SK-N-SH (cell line): ENCODE data around the gene TLN1. TPM values are rescaled to one million over a fixed set of nuclear protein-coding genes. Genes with fewer than 3 reads are reported as not detected.

Experiments used
- CTCF ChIA-PET: fragments of 300-600, 350-600 bp; formaldehyde crosslinking; extraction: SDS; loops from one replicate; lab custom pipeline; 2021; lab: Yijun Ruan, JAX
- POLR2A ChIA-PET: fragments of 350-600 bp; sonication (Branson Sonifier 250); formaldehyde crosslinking; extraction: SDS; loops from one replicate; lab custom pipeline; 2020; ENCODE audit warnings: antibody characterized with exemption, inconsistent platforms; lab: Yijun Ruan, JAX
- DNase-seq: peaks from one replicate; pipeline ENCODE4 v3.0.0; 2012
- H2AFZ ChIP-seq: fragments of 200-600 bp; sonication (generic); 2 replicates; pipeline ENCODE4 v1.8.1; 2016; ENCODE audit warnings: antibody characterized with exemption, mild to moderate bottlenecking, low read depth
- H3F3A ChIP-seq: fragments of 200-600 bp; sonication (generic); replicated peaks from 2 replicates; pipeline ENCODE3; 2016; ENCODE audit warnings: antibody characterized with exemption, mild to moderate bottlenecking; ENCODE audit not compliant: insufficient read depth
- H3K27ac ChIP-seq, 2 experiments: fragments of 200-500 bp in 1 of 2; fragments of 200-600 bp in 1 of 2; sonication (Bioruptor generic) in 1 of 2; sonication (generic), shearing (Covaris generic) in 1 of 2; 2 replicates each; pipeline versions ENCODE4 v1.5.1 to v1.6.1; 2014 to 2016; ENCODE audit warnings: low read depth in 2 of 2, inconsistent platforms in 1 of 2, low read length in 1 of 2, mild to moderate bottlenecking in 1 of 2, mixed read lengths in 1 of 2
- H3K27me3 ChIP-seq: fragments of 200-600 bp; sonication (generic), shearing (Covaris generic); 2 replicates; pipeline ENCODE4 v1.6.1; 2016; ENCODE audit warnings: mixed run types; ENCODE audit not compliant: insufficient read depth
- H3K36me3 ChIP-seq, 2 experiments: fragments of 200-500 bp in 1 of 2; fragments of 200-600 bp in 1 of 2; sonication (Bioruptor generic) in 1 of 2; sonication (generic) in 1 of 2; replicated peaks in 1 of 2; 2 replicates each; pipeline versions ENCODE3 to v1.5.1; 2014 to 2016; ENCODE audit warnings: low read length in 1 of 2, mild to moderate bottlenecking in 1 of 2; ENCODE audit not compliant: insufficient read depth in 2 of 2, control insufficient read depth in 1 of 2
- H3K4me1 ChIP-seq, 2 experiments: fragments of 200-500 bp in 1 of 2; fragments of 200-600 bp in 1 of 2; sonication (Bioruptor generic) in 1 of 2; sonication (generic), shearing (Covaris generic) in 1 of 2; 2 replicates each; pipeline versions ENCODE4 v1.5.1 to v1.6.1; 2014 to 2016; ENCODE audit warnings: low read depth in 1 of 2, low read length in 1 of 2, mixed run types in 1 of 2; ENCODE audit not compliant: insufficient read depth in 2 of 2, control insufficient read depth in 1 of 2
- H3K4me2 ChIP-seq: fragments of 200-600 bp; sonication (generic), shearing (Covaris generic); 2 replicates; pipeline ENCODE4 v1.6.1; 2017; ENCODE audit warnings: mixed run types
- H3K4me3 ChIP-seq, 2 experiments: fragments of 200-500 bp in 1 of 2; fragments of 200-600 bp in 1 of 2; sonication (Bioruptor generic) in 1 of 2; sonication (generic), shearing (Covaris generic) in 1 of 2; 2 replicates each; pipeline versions ENCODE4 v1.5.1 to v1.8.1; 2014 to 2016; ENCODE audit warnings: low read depth in 2 of 2, inconsistent platforms in 1 of 2, low read length in 1 of 2, mild to moderate bottlenecking in 1 of 2, mixed read lengths in 1 of 2, moderate library complexity in 1 of 2
- H3K79me2 ChIP-seq: fragments of 200-600 bp; sonication (generic); 2 replicates; pipeline ENCODE4 v1.8.1; 2017; ENCODE audit warnings: mild to moderate bottlenecking; ENCODE audit not compliant: insufficient read depth
- H3K9ac ChIP-seq: fragments of 200-600 bp; sonication (generic); 2 replicates; pipeline ENCODE4 v1.6.1; 2017; ENCODE audit warnings: mixed run types
- H3K9me2 ChIP-seq: fragments of 200-600 bp; sonication (generic); 2 replicates; pipeline ENCODE4 v1.6.1; 2017; ENCODE audit warnings: mixed run types
- H3K9me3 ChIP-seq: fragments of 200-600 bp; sonication (generic); 2 replicates; pipeline ENCODE4 v1.6.1; 2017; ENCODE audit warnings: mixed run types, mild to moderate bottlenecking, moderate library complexity
- H4K20me1 ChIP-seq: fragments of 200-600 bp; sonication (generic); 2 replicates; pipeline ENCODE4 v1.6.1; 2017; ENCODE audit warnings: mild to moderate bottlenecking, mixed run types; ENCODE audit not compliant: insufficient read depth
- EP300 ChIP-seq, 2 experiments: IDR thresholded peaks; 2 replicates each; pipeline versions ENCODE4 v1.4.0 to v1.6.1; 2012; ENCODE audit warnings: borderline replicate concordance in 1 of 2, low read depth in 1 of 2, low read length in 1 of 2
- EZH2phosphoT487 ChIP-seq: fragments of 200-600 bp; sonication (generic); IDR thresholded peaks from 2 replicates; pipeline ENCODE4 v1.6.1; 2017; ENCODE audit warnings: low read depth, mixed run types, mild to moderate bottlenecking, antibody characterized with exemption, moderate library complexity, borderline replicate concordance
- FOXJ3 ChIP-seq: sonication (generic); formaldehyde crosslinking; IDR thresholded peaks from 2 replicates; pipeline ENCODE4 v1.5.1; 2020; ENCODE audit warnings: mild to moderate bottlenecking, missing genetic modification reagents
- FOXM1 ChIP-seq: IDR thresholded peaks from 2 replicates; pipeline ENCODE4 v1.4.0; 2012; ENCODE audit warnings: low read depth, mild to moderate bottlenecking
- GATA2 ChIP-seq: sonication (generic); formaldehyde crosslinking; IDR thresholded peaks from 2 replicates; pipeline ENCODE4 v1.5.0; 2020; ENCODE audit warnings: mild to moderate bottlenecking, missing genetic modification reagents
- MAX ChIP-seq: IDR thresholded peaks from 2 replicates; pipeline ENCODE4 v1.4.0; 2012; ENCODE audit warnings: low read depth
- MEF2A ChIP-seq: IDR thresholded peaks from 2 replicates; pipeline ENCODE4 v1.4.0; 2012; ENCODE audit warnings: low read depth, borderline replicate concordance
- MXI1 ChIP-seq: IDR thresholded peaks from 2 replicates; pipeline ENCODE4 v1.6.1; 2012; ENCODE audit warnings: mild to moderate bottlenecking, low read depth, low read length, improper control_type of control experiment
- NFIC ChIP-seq: IDR thresholded peaks from 2 replicates; pipeline ENCODE4 v1.4.0; 2012; ENCODE audit warnings: borderline replicate concordance
- PBX3 ChIP-seq: IDR thresholded peaks from 2 replicates; pipeline ENCODE4; 2012
- RCOR1 ChIP-seq: fragments of 150-350 bp; IDR thresholded peaks from 2 replicates; pipeline ENCODE4 v1.6.1; 2017; ENCODE audit warnings: antibody characterized with exemption, low read length
- RFX5 ChIP-seq: IDR thresholded peaks from 2 replicates; pipeline ENCODE4 v1.6.1; 2012; ENCODE audit warnings: mild to moderate bottlenecking, improper control_type of control experiment, low read length
- RXRA ChIP-seq: IDR thresholded peaks from 2 replicates; pipeline ENCODE4 v1.4.0; 2012; ENCODE audit warnings: low read depth, mild to moderate bottlenecking, borderline replicate concordance
- SIN3A ChIP-seq: IDR thresholded peaks from 2 replicates; pipeline ENCODE4 v1.6.1; 2012; ENCODE audit warnings: low read depth, mild to moderate bottlenecking, low read length, moderate library complexity, borderline replicate concordance
- TCF12 ChIP-seq: IDR thresholded peaks from 2 replicates; pipeline ENCODE4 v1.4.0; 2012
- WGBS: methylation state at CpG from one replicate; pipeline ENCODE4 v1.1.6; 2017; ENCODE audit warnings: low lambda C conversion rate; 5-methylcytosine and 5-hydroxymethylcytosine counted together
- polyA plus RNA-seq, 3 experiments: library from polyadenylated mRNA; depleted of rRNA; stranded (reverse); fragments of >200 nt; gene quantifications; 2 replicates each; pipeline ENCODE4 v1.2.3, GENCODE V29; 2012
- small RNA-seq, 7 experiments: library from RNA; depleted of rRNA; stranded (forward); fragments of <200 nt; gene quantifications; one replicate each; pipeline ENCODE3, GENCODE V24; 2012
- TF ChIP-seq, protein P1 (sequence below): IDR thresholded peaks from 2 replicates; pipeline ENCODE4 v1.4.0; 2012; ENCODE audit warnings: low read depth, borderline replicate concordance
- TF ChIP-seq, protein P2 (sequence below): fragments of 150-350 bp; IDR thresholded peaks from 2 replicates; pipeline ENCODE4 v1.6.1; 2017; ENCODE audit warnings: antibody characterized with exemption, low read length, low read depth, borderline replicate concordance

Gene TLN1
- polyA plus RNA-seq, 1 of the 3 experiments (the other 2 are of a cell fraction) = 115 TPM

DNA sequence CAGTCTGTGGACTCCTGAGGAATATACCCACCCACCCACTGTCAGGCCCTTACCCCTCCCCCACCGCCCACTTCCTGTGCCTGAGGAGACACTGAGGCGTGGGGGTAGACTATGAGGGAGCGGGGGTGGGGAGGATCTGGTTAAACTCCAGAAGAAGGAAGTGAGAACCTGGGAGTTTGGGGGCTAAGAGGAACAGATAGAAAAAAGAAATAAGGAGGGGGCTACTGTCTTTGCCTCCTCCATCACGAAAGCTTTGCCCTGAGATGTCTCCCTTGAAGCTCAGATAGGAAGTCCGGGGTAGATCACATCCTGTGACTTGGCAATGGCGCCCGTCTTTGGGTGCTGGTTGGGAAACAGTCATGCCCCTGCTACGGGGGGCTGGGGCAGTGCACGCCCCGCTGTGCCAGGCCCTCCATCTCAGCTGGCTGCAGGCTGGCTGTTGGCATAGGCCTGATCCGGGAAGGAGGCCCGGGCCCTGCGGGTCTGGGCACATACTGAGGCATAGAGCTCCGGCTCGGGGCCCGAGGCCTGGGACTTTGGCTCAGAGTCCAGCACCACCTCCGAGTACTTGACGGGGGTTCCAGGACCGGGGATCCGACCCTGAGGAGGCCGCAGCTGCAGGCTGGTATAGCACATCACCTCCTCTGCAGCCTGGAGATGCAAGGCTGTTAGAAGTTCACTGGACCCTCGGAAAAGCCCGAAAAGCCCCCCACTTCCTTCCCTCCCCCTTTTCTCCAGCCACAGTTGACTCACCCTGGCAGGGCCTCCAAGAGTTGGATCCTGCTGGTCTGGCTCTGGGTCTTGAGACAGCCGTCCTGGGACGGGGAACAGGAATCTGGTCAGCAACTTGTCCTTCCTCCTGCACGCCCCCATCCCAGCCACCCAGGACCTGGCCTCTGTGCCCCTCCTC is 82.3 kb downstream of the TLN1 start:
- no peaks in the 10 kb centered on the region for H3K79me2 ChIP-seq
- H3K4me2 ChIP-seq = no peak overlapping the region
- peak overlapping the region; percentile 37; the same call in 1 of the 2 replicates for H2AFZ ChIP-seq
- no peaks in the 10 kb centered on the region for H4K20me1 ChIP-seq
- H3K4me3 ChIP-seq = no peak overlapping the region
- DNase-seq = no peak
- no peaks in the 10 kb centered on the region for H3K9me2 ChIP-seq
- 87% methylated on average over 19 of the region's 26 CpGs for WGBS
- no peak for TF ChIP-seq RFX5
- no peak for TF ChIP-seq SIN3A
- no peak for TF ChIP-seq FOXJ3 (CRISPR knock-in tag)
- no peak for TF ChIP-seq MAX
- TF ChIP-seq EZH2phosphoT487 = no peak
- no peak for TF ChIP-seq NFIC
- TF ChIP-seq FOXM1 = no peak
- TF ChIP-seq GATA2 (CRISPR knock-in tag) = no peak
- TF ChIP-seq MEF2A = no peak
- TF ChIP-seq, protein P1, sequence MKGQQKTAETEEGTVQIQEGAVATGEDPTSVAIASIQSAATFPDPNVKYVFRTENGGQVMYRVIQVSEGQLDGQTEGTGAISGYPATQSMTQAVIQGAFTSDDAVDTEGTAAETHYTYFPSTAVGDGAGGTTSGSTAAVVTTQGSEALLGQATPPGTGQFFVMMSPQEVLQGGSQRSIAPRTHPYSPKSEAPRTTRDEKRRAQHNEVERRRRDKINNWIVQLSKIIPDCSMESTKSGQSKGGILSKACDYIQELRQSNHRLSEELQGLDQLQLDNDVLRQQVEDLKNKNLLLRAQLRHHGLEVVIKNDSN = no peak
- no peak for TF ChIP-seq RXRA
- TF ChIP-seq PBX3 = no peak
- no peak for TF ChIP-seq TCF12
- no peak for TF ChIP-seq MXI1
- TF ChIP-seq RCOR1 = no peak
- TF ChIP-seq, protein P2, sequence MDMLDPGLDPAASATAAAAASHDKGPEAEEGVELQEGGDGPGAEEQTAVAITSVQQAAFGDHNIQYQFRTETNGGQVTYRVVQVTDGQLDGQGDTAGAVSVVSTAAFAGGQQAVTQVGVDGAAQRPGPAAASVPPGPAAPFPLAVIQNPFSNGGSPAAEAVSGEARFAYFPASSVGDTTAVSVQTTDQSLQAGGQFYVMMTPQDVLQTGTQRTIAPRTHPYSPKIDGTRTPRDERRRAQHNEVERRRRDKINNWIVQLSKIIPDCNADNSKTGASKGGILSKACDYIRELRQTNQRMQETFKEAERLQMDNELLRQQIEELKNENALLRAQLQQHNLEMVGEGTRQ = no peak
- no peak for TF ChIP-seq EP300 (IDR thresholded peaks at IDR 0.05; ENCODE audit: borderline replicate concordance in 1 of 2, low read depth in 1 of 2, low read length in 1 of 2)
- no peaks in the 10 kb centered on the region for H3K36me3 ChIP-seq
- peaks cover 6% of the 10 kb centered on the region for H3F3A ChIP-seq
- H3K9ac ChIP-seq = no peak overlapping the region
- POLR2A ChIA-PET = no interaction called here
- CTCF ChIA-PET = interaction anchor here (3.8 to 5.7 kb wide), 3 partner anchors 8 to 46 kb away, joined by 25 to 86 read pairs (median 32); partner anchors contain the start of genes CCDC107 and RMRP
- H3K4me1 ChIP-seq = peaks cover 6 to 7% of the 10 kb centered on the region in 2 experiments; a peak in 2 of 4 replicates
- no peaks in the 10 kb centered on the region for H3K27me3 ChIP-seq
- no peaks in the 10 kb centered on the region for H3K9me3 ChIP-seq
- no peak overlapping the region for H3K27ac ChIP-seq

Small RNA genes lying within 50 kb of the gene (small RNA-seq; reads per million reads assigned to genes)
- gene MIR6853 (0 to 3.2 (median 0.06) reads per million in 7 experiments), gene RMRP (0 reads per million in 7 experiments), gene RN7SL22P (0 reads per million in 7 experiments)

Other genes with a start within 250 kb of the TLN1 start
- gene RUSC2, start 242.1 kb downstream of the TLN1 start, polyA plus RNA-seq (2012; rRNA removed) = 14.5 and 15.0 TPM in 2 replicates
- gene TESK1, start 126.9 kb downstream of the TLN1 start, polyA plus RNA-seq (2012; rRNA removed) = 26.0 TPM in 2 replicates
- 2.5 and 2.7 TPM in 2 replicates for gene CD72, start 113.8 kb downstream of the TLN1 start, polyA plus RNA-seq (2012; rRNA removed)
- not detected in 2 replicates for gene SIT1, start 81.3 kb downstream of the TLN1 start, polyA plus RNA-seq (2012; rRNA removed)
- gene RMRP, start 74.2 kb downstream of the TLN1 start, polyA plus RNA-seq (2012; rRNA removed) = 64.9 and 157 TPM in 2 replicates
- gene CCDC107, start 73.9 kb downstream of the TLN1 start, polyA plus RNA-seq (2012; rRNA removed) = 20.9 and 22.0 TPM in 2 replicates
- 4.9 and 5.2 TPM in 2 replicates for gene ARHGEF39, start 67.0 kb downstream of the TLN1 start, polyA plus RNA-seq (2012; rRNA removed)
- 0.99 and 1.4 TPM in 2 replicates for gene CA9, start 58.3 kb downstream of the TLN1 start, polyA plus RNA-seq (2012; rRNA removed)
- gene TPM2, start 42.3 kb downstream of the TLN1 start, polyA plus RNA-seq (2012; rRNA removed) = 589 and 620 TPM in 2 replicates
- 33.9 and 38.6 TPM in 2 replicates for gene CREB3, start 471 bp upstream of the TLN1 start, polyA plus RNA-seq (2012; rRNA removed)
- 71.5 and 98.2 TPM in 2 replicates for gene GBA2, start 17.0 kb upstream of the TLN1 start, polyA plus RNA-seq (2012; rRNA removed)
- gene RGP1, start 17.1 kb upstream of the TLN1 start, polyA plus RNA-seq (2012; rRNA removed) = 16.1 and 18.6 TPM in 2 replicates
- gene MSMP, start 22.1 kb upstream of the TLN1 start, polyA plus RNA-seq (2012; rRNA removed) = 1.2 TPM in 2 replicates
- 12.8 and 13.5 TPM in 2 replicates for gene NPR2, start 59.4 kb upstream of the TLN1 start, polyA plus RNA-seq (2012; rRNA removed)
- 1.5 and 2.8 TPM in 2 replicates for gene SPAG8, start 80.1 kb upstream of the TLN1 start, polyA plus RNA-seq (2012; rRNA removed)
- 39.9 and 57.2 TPM in 2 replicates for gene HINT2, start 82.8 kb upstream of the TLN1 start, polyA plus RNA-seq (2012; rRNA removed)
- not detected in 2 replicates for gene FAM221B, start 96.5 kb upstream of the TLN1 start, polyA plus RNA-seq (2012; rRNA removed)
- gene TMEM8B, start 97.0 kb upstream of the TLN1 start, polyA plus RNA-seq (2012; rRNA removed) = 5.3 and 5.8 TPM in 2 replicates
- gene OR13J1, start 138.2 kb upstream of the TLN1 start, polyA plus RNA-seq (2012; rRNA removed) = not detected in 2 replicates
- 2.0 and 3.0 TPM in 2 replicates for gene HRCT1, start 174.0 kb upstream of the TLN1 start, polyA plus RNA-seq (2012; rRNA removed)
- 0.11 and 0.13 TPM in 2 replicates for gene SPAAR, start 177.3 kb upstream of the TLN1 start, polyA plus RNA-seq (2012; rRNA removed)
- gene OR2S2, start 226.0 kb upstream of the TLN1 start, polyA plus RNA-seq (2012; rRNA removed) = 0.16 TPM in 1 of 2 replicates, not detected in the other